Pancreas (tissue), 10 donors: ENCODE results near the gene ZNF592. TPM values are rescaled to one million over a fixed set of nuclear protein-coding genes. Genes with fewer than 3 reads are reported as not detected.
A peak's percentile ranks its signal among the peaks of the same experiment; 100 is the strongest.

Source experiments
- ATAC-seq, 4 donors: fragments of 200-7000 bp; cut with Tn5 transposase; one replicate each; pipeline versions ENCODE4 v1.8.0 to v1.9.1; 2020; ENCODE audit warnings: mild to moderate bottlenecking in 4 of 4, moderate library complexity in 4 of 4
- DNase-seq, 6 donors: peaks; one replicate each; pipeline ENCODE4 v3.0.0-alpha.2; 2020
- FAIRE-seq: peaks from 2 replicates; lab custom pipeline; 2012; peaks lifted over from hg19 to GRCh38; lab: Jason Lieb, UNC
- H3K27ac ChIP-seq, 4 donors: fragments of 200-600 bp; sonication (generic); 1 replicate in 3 of 4; 2 replicates in 1 of 4; pipeline versions ENCODE4 v1.5.0 to v1.8.0; 2020
- H3K27me3 ChIP-seq, 4 donors: fragments of 200-600 bp; one replicate each; pipeline ENCODE4 v1.8.0; 2021
- H3K36me3 ChIP-seq, 3 donors: fragments of 200-600 bp; sonication (generic) in 1 of 3; one replicate each; pipeline versions ENCODE4 v1.5.0 to v1.8.0; 2020 to 2021
- H3K4me1 ChIP-seq, 3 donors: fragments of 200-600 bp; one replicate each; pipeline ENCODE4 v1.8.0; 2021
- H3K4me3 ChIP-seq, 4 donors: fragments of 200-600 bp; sonication (generic) in 2 of 4; one replicate each; pipeline versions ENCODE4 v1.5.0 to v1.8.0; 2020 to 2021
- H3K9me3 ChIP-seq, 4 donors: fragments of 200-600 bp; one replicate each; pipeline ENCODE4 v1.8.0; 2021
- WGBS, 2 donors: extraction: QIAGEN DNeasy Blood & Tissue Kit; methylation state at CpG; one replicate each; pipeline ENCODE4 v1.1.7; 2013; 5-methylcytosine and 5-hydroxymethylcytosine counted together
- intact Hi-C, 3 donors: fragments of 100-400 bp; cut with DNase I; formaldehyde crosslinking; loops; one replicate each; pipeline versions ENCODE4 v1.11.1 to v1.14.2; 2022
- polyA plus RNA-seq, 2 donors: library from polyadenylated mRNA; stranded (reverse); fragments of 200-250 nt; gene quantifications; one replicate each; pipeline ENCODE4 v1.2.3, GENCODE V29; 2013
- total RNA-seq, 6 donors: library from RNA; stranded (reverse); fragmentation: NEBNext Ultra II Directional in 4 of 6; extraction: Animal tissue kit (Norgen Biotek cat#: 25700) in 4 of 6; gene quantifications; one replicate each; pipeline versions ENCODE4 v1.2.1 to v1.2.4, GENCODE V29; 2021 to 2023
- TF ChIP-seq, protein P1 (sequence below), 4 donors: fragments of 200-600 bp; sonication (generic) in 3 of 4; IDR thresholded peaks; one replicate each; pipeline versions ENCODE4 v1.5.0 to v1.8.0; 2021; ENCODE audit warnings: antibody characterized with exemption in 4 of 4
- donor health status: healthy with polysubstance abuse.
- donor health status: DM: no; HTN: no; CAD: no; lungs with moderate emphysema.
- donor health status: DM: no; HTN: no; CAD: no.
- donor health status: control.
- donor health status: control.
- donor health status: Bipolar disorder and iron deficiency.
- donor health status: DM: yes; HTN: yes; CAD: no.
- donor health status: DM: no; HTN: no; CAD: no.
- donor health status: DM: no; HTN: no; CAD: no.
- donor health status: DM: yes; HTN: yes; CAD: no.

Gene ZNF592
- total and polyA plus RNA-seq, 8 donors: 9.1 to 16.6 (median 12.0) TPM

DNA sequence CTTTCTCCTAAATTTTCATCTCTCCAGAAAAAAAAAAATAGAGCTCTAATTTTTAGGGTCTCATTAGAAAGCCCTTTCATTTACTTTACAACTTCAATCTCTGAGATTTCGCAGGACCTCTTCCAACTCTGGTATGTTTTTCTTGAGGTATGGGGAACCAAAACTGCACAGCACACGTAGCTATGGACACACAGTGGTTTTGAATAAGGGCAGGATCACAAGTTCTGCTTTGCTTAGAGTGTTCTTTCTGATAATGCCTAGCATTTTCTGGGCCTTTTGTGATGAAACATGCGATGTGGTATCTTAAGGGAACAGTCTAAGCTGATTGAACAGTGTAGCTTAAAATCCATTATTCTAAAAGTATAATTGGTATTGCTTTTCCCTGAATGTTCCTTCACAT is 25.3 kb downstream of the ZNF592 start:
- Histone ChIP-seq H3K9me3 (no peaks in the 10 kb centered on the region), H3K27ac (no peak overlapping the region), H3K36me3 (peaks cover 0 to 8% (median under 1%) of the 10 kb centered on the region in 3 donors), H3K4me3 (no peak overlapping the region), H3K4me1 (peaks cover 0 to 16% (median 4%) of the 10 kb centered on the region in 3 donors), H3K27me3 (no peaks in the 10 kb centered on the region)
- TF ChIP-seq, protein P1, sequence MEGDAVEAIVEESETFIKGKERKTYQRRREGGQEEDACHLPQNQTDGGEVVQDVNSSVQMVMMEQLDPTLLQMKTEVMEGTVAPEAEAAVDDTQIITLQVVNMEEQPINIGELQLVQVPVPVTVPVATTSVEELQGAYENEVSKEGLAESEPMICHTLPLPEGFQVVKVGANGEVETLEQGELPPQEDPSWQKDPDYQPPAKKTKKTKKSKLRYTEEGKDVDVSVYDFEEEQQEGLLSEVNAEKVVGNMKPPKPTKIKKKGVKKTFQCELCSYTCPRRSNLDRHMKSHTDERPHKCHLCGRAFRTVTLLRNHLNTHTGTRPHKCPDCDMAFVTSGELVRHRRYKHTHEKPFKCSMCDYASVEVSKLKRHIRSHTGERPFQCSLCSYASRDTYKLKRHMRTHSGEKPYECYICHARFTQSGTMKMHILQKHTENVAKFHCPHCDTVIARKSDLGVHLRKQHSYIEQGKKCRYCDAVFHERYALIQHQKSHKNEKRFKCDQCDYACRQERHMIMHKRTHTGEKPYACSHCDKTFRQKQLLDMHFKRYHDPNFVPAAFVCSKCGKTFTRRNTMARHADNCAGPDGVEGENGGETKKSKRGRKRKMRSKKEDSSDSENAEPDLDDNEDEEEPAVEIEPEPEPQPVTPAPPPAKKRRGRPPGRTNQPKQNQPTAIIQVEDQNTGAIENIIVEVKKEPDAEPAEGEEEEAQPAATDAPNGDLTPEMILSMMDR (IDR thresholded peaks at IDR 0.05): no peak
- ATAC-seq: peak in 2 of 4 donors; percentile 23 to 58
- DNase-seq: no peak
- no peak for FAIRE-seq
- intact Hi-C loops: no loop called here
- WGBS, 2 donors: 91 to 94% methylated on average over 3 of the region's 3 CpGs

DNA sequence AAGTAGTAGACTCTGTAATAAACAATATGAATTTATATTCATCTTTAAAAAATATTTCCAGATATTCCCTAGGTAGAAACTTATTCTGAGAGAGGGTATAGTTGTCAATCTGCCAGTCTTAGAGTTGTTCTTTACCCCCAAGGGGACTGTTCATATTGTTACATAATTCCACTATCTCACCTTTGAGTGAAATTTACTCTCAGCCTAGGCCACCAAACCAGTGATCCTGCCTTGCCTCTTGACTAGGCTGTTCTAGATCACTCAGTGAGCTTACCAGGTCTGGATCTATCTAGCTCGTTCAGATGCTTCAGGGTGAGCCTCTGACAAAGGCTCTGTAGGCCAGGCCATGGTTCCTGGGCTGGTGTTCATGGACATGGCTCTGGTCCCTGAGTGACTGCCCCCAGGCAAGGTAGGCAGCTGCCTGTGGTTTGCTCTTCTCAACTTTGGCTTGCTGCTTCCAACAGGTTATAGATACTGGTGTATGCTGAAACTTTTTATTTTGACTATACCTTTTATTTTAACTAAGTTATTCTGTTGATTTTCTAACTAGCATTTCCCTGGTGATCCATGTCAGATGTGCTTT is 27.6 kb downstream of the ZNF592 start:
- no peak overlapping the region for H3K4me3 ChIP-seq
- H3K36me3 ChIP-seq: no peaks in the 10 kb centered on the region
- no peak overlapping the region for H3K27ac ChIP-seq
- no peaks in the 10 kb centered on the region for H3K27me3 ChIP-seq
- TF ChIP-seq, protein P1 (IDR thresholded peaks at IDR 0.05): no peak
- DNase-seq: no peak
- no peak for FAIRE-seq
- peak in 2 of 4 donors; percentile 21 to 28 for ATAC-seq
- intact Hi-C loops: no loop called here
- H3K4me1 ChIP-seq: peaks cover 0 to 16% (median 4%) of the 10 kb centered on the region in 3 donors
- WGBS, 2 donors: 86 to 89% methylated on average over 1 of the region's 1 CpG
- no peaks in the 10 kb centered on the region for H3K9me3 ChIP-seq

DNA sequence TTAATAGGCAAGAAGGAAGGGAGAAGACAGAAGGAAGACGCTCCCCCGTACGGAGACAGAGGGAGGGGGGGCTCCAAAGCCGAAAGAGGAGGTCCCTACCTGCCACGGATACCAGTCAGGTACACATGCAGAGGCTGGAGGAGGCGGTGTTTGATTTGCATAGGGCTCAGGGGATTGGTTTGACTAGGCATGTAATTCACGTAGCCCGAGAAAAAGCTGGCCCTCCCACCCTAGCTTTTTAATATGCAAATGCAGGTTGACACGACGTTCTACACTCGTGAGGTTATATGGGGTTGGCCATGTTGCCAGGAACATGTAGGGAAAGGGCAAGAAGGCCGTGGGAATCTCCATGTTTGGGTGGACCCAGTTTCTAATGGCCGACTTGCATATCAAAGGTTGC is 29.8 kb downstream of the ZNF592 start:
- Histone ChIP-seq H3K27me3 (no peaks in the 10 kb centered on the region), H3K36me3 (peaks cover 0 to 10% (median 5%) of the 10 kb centered on the region in 3 donors), H3K9me3 (no peaks in the 10 kb centered on the region), H3K4me1 (peaks cover 0 to 5% (median 4%) of the 10 kb centered on the region in 3 donors), H3K4me3 (no peak overlapping the region), H3K27ac (no peak overlapping the region)
- intact Hi-C loops: no loop called here
- FAIRE-seq (no peak), ATAC-seq (no peak), DNase-seq (no peak)
- WGBS, 2 donors: 88 to 92% methylated on average over 13 of the region's 13 CpGs
- TF ChIP-seq, protein P1 (IDR thresholded peaks at IDR 0.05): no peak

DNA sequence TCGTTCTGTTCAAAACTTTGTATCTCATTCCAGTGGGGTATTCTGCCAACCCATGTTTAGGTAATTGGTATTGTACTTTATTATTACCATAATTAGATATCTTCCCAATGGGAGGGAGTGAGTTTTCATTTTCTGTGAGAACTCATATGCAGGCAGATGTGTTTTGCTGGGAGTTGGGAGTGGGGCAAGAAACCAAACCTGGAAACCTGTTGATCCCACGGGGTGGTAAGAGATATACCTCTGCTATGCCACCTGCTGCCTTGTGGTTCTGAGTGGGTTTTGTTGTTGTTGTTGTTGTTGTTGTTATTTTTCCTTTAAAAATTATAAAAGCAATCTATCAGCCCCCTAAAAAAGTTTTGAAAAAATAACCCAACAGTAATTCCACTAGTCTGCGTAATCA is 32.1 kb downstream of the ZNF592 start:
- Histone ChIP-seq H3K9me3 (no peaks in the 10 kb centered on the region), H3K36me3 (peaks cover 8 to 29% (median 22%) of the 10 kb centered on the region in 3 donors), H3K27me3 (no peaks in the 10 kb centered on the region), H3K4me3 (no peak overlapping the region), H3K4me1 (peaks cover 0 to 5% (median 4%) of the 10 kb centered on the region in 3 donors), H3K27ac (no peak overlapping the region)
- FAIRE-seq: no peak
- intact Hi-C loops: no loop called here
- TF ChIP-seq, protein P1 (IDR thresholded peaks at IDR 0.05): no peak
- WGBS, 2 donors: 82 to 85% methylated on average over 3 of the region's 3 CpGs
- no peak for DNase-seq
- ATAC-seq: no peak

DNA sequence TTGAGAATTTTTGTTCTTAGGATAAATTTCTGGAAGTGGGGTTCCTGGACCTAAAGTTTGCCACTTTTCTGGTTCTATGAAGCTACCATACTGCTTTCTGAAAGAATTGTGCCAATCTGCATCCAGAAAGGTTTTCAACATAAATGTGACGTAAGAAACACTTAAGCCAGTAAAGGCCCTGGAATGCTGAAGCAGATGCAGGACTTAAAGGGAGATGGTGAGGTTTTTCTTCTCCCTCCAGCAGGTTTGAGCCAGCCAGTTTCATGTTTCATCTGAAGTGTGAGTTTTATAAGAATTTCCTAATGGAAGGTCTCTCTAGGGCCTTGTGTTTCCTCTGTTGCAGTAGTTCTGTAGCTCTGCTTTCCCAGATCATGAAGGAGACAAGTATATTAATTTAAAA is 33.1 kb downstream of the ZNF592 start:
- Histone ChIP-seq H3K4me1 (peaks cover 0 to 4% (median 0%) of the 10 kb centered on the region in 3 donors), H3K27me3 (no peaks in the 10 kb centered on the region), H3K27ac (no peak overlapping the region), H3K4me3 (no peak overlapping the region), H3K36me3 (peaks cover 8 to 29% (median 22%) of the 10 kb centered on the region in 3 donors), H3K9me3 (no peaks in the 10 kb centered on the region)
- intact Hi-C loops: no loop called here
- DNase-seq (no peak), ATAC-seq (no peak), FAIRE-seq (no peak)
- WGBS, 2 donors: 96 to 100% methylated on average over 1 of the region's 1 CpG
- TF ChIP-seq, protein P1 (IDR thresholded peaks at IDR 0.05): no peak
